Stimulated activated CD8-positive, alpha-beta memory T cell treated with anti-CD3 and anti-CD28 coated beads, Interleukin-4, amount 100 ng/mL, for 48 hours (primary cell): ENCODE measurements around the gene GPR89B.
"Not testable (repeated sequence)": the region's sequence is repeated elsewhere in the genome, so short reads cannot be mapped to it uniquely, and the experiment has no call there.

Experiments
- DNase-seq: peaks from one replicate; pipeline ENCODE4 v3.0.0-alpha.2; 2020

Gene GPR89B

DNA sequence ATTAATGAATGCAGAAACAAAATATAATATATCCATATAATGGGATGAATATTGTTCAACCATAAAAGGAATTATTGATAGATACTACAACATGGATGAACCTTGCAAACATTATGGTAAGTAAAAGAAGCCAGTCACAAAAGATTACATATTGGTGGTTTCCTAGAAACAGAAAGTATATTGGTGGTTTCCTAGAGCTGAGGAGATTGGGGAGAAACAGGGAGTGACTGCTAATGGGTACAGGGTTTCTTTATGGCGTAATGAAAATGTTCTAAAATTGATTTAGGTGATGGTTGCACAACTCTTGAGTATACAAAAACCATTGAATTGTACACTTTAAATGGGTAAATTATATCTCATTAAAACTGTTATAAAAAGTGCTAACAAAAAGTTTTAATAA, 14.3 kb downstream of the GPR89B start:
- not testable (repeated sequence) for DNase-seq

DNA sequence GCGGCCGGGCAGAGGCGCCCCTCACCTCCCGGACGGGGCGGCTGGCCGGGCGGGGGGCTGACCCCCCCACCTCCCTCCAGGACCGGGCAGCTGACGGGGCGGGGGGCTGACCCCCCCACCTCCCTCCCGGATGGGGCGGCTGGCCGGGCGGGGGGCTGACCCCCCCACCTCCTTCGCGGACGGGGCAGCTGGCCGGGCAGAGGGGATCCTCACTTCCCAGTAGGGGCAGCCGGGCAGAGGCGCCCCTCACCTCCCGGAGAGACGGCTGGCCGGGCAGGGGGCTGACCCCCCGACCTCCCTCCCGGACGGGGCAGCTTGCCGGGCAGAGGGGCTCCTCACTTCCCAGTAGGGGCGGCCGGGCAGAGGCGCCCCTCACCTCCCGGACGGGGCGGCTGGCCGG, 21.3 kb downstream of the GPR89B start:
- not testable (repeated sequence) for DNase-seq

DNA sequence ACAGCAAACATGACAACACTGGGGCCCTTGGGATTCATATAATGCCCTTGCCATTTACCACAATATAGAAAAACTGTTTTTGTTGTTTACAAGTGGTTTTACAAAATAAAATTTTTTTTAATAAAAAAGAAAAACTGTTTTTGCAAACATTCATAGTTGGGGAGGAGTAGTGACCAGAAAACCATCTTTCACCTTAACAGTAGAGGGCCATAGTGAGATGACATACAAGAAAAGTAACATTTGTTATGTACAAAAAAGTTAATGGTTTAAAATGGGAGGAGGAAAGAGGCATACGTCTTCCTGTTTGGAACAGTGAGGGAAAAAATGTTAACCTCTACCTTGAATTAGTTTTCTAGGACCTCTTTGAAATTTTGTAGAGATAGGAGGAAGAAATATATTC, 30.7 kb downstream of the GPR89B start:
- DNase-seq: not testable (repeated sequence)

DNA sequence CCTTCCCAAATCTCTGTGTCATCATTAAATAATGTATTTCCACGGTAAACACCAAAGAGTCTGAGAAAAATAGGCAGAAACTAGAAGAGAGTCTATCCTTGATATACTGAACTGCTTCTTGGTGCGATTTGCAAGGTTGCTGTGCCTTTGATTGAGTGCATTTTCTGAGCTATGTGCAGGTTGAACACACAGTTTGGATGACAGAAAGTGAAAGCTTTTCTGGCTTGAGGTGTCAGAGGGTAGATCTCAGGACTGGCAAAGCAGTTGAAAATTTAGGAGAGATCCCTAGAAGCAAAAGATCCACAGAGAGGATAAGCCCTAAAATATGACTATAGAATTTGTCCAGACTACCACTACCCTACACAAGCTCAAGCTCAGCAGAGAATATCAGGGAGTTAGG, 31.5 kb downstream of the GPR89B start:
- DNase-seq: not testable (repeated sequence)

DNA sequence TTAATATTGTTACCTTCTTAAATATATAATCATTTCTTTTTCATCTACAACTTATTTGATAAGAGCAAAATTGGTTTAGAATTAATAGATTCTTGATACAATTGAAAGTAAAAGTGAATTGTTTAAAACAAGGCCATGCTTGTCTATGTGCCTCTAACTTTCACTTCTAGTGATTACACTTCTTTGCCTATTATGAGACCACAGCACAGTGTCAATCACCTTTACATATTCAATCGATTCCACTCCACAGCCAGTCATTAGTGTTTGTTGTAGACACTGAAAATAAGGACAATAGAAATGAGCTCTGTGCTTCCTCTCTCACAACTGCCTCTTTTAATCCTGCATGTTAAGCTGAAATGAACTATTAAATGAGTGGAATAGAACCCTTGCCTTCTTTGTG, 36.4 kb downstream of the GPR89B start:
- DNase-seq: not testable (repeated sequence)

DNA sequence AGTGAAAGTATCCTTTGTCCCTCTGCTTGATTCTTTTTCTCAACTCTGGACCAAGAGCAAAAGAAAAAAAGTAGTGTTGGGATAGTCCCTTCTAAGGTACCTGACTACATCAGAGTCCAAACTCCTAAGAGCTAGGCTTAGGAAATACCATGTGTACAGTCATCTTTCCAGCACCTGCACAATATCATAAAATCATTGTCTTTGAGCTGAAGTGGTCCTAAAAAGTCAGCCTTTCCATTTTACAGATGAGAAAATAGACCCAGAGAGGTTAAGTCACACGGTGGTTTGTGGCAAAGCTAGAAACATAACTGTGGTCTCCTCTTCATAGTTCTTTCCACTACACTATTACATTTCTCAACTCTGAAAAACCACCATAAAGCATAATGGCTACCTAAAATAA, 38.4 kb downstream of the GPR89B start:
- DNase-seq: not testable (repeated sequence)

DNA sequence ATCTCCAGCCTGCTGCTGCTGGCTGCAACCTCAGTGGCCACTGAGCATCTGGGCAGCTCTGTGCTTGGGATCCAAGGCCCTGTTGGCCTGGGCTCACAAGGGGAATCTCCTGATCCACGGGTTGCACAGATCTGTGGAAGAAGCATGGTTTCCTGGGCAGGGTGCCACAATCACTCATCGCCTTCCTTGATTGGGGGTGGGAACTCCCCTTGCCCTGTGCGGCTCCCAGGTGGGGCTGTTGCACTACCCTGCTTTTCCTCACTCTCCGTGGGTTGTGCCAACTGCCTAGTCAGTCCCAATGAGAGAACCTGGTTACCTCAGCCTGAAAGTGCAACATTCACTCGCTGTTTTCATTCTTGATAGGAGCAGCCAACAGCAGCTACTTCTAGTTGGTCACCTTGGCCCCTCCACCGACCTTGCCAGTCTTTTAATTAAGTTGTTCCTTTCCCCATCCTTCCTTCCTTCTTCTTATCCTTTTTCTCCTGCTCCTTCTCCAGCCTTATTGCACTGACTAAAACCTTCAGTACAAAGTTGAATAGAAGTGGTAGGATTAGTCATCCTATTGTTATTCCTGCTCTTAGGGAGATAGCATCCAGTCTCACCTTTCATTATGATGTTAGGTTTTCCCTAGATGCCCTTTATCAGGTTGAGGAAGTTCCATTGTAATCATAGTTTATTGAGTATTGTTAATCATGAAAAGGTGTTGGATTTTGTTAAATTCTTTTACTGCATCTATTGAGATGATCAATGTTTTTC, 50.9 kb downstream of the GPR89B start:
- DNase-seq: not testable (repeated sequence)

DNA sequence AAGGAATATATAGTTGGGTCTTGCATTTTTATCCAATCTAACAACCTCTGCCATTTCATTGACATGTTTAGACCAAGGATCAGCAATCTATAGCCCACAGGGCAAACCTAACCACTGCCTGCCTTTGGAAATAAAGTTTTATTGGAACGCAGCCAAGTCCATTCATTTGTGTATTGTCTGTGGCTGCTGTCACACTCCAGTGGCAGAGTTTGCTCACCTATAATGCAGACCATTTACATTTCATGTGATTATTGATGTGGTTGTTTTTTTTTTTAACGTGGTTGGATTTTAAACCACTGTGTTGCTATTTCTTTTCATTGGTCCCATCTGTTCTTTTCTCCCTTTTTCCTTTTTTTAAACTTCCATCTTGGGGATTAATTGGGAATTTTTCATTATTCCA, 57.2 kb downstream of the GPR89B start:
- not testable (repeated sequence) for DNase-seq

DNA sequence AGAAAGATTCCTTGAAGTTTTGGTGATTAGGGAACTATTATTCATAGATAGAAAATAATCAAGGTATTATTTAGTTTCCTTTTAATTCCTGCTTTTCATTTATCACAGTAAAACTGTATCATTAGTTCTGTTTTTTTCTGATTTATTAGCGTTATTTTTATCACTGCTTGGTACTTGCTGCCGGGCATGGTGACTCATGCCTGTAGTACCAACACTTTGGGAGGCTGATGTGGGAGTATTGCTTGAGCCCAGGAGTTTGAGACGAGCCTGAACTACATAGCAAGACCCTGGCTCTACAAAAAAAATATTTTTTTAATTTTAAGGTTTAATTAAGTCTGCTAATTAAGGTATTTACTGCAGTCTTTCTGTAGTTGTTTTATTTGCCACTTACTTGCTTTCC, 59.7 kb downstream of the GPR89B start:
- not testable (repeated sequence) for DNase-seq

DNA sequence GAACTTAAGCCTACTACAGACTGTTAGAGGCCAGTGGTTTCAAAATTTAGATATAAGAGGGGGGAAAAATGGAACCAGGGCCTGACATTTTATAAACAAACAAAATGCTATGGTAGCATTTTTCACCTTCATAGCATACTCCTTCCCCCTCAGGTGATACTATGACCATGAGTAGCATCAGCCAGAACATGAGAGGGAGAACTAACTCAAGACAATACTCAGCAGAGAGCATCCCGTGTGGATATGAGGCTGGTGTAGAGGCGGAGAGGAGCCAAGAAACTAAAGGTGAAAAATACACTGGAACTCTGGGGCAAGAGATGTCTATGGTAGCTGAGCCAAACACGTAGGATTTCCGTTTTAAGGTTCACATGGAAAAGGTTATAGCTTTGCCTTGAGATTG, 64.7 kb downstream of the GPR89B start:
- not testable (repeated sequence) for DNase-seq

DNA sequence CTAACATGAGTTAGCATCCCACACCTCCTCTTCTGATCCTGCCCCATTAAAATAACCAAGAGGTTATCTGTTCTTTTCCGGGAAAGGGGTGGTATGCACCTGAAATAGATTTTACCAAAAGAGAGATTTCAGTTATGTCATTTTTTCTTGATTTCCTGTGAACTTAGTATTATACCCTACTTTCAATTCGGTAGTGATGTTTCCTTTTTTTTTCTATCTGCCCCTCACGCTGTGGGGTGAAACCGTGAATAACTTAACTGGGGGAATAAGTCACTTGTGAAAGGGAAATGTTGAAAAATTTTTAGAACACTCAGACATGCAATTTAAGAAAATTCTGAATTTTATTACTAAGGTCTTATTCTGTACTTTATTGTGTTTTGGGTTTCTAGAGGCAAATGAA, 65.2 kb downstream of the GPR89B start:
- DNase-seq: not testable (repeated sequence)

DNA sequence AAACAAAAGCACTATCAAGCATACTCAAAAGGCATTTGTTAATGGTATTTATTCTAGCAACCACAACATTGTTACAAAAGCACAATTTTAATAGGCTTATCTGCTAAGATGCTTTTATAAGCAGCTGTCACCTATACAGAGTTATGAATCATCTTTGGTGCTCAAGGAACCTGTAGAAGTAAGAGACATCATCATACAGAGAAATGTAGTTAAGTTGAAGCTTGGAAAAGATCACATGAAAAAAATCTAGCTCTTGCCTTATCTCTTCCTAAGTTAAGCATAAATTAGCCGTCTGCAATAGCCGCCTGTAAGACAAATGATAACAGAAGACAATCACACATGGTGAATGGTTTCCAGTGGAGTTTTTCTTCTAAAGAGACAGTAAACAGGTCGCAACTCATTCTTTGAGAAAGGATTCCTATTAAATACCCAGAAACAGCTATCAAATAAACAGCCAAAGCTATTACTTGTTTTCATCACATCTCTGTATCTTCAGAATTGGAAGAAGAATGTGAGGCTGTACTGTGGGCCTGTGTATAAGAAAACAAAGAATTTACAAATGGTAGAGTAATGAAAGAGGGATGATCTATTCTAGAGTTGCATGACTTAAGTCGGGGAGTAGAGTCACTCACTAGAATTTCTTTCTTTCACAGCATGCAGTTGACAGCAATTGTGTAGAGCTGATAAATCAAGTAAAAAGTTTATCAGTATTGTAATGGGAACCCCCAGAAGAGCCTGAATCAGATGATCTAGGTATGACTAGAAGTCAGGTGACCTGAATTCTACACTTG, 65.8 kb downstream of the GPR89B start:
- DNase-seq: not testable (repeated sequence)

DNA sequence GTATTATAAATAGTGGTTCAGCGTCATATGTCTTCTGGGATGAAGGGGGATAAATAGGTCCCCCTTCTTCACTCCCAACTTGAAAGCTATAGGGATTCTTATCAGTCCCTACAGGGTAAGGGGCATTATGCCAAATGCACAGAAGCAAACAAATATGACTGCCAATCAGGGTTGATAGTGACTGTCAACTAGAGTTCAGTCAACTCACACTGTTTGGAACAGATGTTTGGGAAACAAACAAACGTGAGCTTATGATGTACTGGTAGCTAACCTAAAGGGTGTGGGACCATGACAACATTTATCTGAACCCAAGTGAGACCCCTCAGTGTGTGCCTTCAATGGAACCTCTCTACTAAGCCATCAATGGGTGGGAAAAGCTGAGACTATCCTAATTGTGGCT, 67.9 kb downstream of the GPR89B start:
- DNase-seq: not testable (repeated sequence)

DNA sequence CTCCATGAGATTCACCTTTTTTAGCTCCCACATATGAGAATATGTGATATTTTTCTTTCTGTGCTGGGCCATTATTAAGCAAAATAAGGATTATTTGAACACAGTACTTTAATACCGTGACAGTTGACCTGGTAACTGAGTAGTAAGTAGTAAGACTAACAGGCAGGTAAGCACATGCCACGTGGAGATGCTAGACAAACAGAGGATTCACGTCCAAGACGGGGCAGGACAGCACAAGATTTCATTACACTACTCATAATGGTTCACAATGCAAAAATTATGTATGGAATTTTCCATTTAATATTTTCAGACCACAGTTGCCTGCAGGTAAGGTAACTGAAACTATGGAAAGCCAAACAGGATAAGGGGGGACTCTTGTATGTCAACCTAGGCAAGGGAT, 79.5 kb downstream of the GPR89B start:
- DNase-seq: not testable (repeated sequence)

DNA sequence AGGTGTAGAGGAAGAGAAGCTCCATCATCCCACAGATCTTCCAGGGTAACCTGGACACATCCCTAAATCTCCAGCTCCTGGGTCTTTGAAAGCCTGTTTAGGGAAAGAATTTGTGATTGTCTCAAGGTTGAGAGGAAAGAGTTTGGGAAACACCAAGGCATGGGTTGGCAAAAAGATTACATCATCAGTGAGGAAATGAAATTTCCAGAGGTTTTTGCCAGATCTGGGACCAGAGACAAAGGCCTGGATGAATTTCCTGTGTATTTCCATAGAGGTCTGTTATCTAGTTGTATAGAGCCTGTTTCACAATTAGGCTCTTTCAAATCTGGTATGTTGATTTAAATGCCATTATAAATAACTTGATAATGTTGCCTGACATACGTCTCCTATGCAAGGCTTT, 82.3 kb downstream of the GPR89B start:
- no peak for DNase-seq

DNA sequence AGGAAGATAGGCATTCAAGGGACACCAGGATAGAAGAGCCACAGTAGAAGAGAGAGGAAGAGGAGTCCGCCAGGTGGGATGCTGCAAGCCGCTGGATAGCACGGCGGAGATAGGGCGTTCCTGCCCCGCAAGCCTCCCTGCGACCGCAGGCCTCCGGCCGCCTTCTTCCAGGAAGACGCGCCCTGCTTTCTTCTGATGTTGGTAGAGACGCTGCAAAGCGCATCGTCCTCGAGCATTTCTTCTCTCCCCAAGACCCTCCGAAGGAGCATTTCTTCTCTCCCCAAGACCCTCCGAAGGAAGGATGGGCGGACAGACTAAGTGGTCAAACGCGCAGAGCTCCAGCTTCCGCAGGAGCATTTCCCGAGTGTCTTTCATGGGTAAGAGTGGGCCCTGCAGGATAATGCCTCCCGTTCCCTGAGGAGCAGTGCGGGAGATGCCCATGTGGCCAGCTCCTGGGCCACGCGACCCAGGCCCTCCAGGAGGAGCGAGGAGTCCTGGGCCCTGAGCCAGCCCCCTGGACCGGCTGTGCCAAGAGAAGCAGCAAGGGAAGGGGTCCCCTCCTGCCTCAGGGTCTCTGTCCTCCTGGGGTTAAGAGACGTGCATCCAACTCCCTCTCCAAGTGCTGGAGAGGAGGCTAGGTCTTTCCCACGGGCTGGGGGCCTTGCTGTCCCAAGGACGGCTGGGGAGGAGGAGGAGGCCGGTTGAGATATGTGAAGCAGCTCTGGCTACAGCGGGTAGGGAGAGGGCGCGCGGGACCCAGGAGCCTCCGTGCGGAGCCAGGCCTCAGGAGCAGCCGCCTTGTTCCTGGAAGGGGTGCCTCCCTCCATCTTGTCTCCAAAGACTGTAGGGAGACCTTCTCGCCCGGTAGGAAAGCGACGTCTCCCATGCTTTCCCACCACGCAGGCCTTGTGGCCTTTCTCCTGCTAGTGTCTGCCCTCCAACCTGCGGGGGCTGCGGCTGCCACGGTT, 85.2 kb downstream of the GPR89B start:
- DNase-seq: not testable (repeated sequence)

DNA sequence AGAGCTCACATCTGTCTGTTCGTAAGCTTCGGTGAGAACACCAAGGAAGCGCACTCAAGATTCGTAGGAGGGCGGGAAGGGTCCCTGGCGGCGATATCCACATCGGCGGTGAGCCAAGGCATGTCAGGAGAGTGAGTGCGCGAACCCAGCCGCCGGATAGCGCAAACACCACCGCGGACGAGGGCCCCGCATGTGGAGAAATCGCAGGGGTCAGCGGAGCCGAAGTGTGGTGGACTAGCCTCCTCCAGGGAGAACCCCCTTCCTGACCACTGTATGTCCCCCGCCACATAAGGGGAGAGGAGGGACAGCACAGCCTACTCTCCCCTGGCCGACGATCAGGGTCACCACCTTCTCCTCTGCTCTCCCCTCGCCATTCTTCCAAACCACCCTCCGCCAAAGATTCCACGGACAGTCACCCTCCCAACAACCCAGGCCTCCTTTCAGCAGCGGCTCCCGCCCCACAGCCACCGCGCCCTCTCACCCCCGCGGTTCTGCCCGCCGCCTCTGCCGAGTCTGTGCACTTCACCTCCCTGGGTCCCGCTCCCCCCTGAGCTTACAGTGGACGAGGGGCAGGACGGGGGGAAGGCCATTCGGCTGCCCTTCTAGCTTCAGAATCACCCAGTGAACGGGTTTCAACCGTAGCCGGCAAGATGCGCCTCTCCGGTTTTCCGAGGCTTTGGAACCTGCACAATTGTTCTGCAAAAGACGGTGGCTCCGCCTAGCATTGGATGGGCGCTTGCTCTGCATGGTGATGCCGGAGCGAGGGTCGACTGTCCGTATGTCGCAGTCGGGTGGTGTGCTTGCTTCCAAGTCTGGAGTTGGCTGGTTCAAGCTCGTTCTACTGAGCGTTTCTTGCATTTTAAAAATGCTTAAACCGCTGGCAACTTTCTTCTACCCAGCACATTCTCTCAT, 86.3 kb downstream of the GPR89B start:
- DNase-seq: peak; percentile 30

DNA sequence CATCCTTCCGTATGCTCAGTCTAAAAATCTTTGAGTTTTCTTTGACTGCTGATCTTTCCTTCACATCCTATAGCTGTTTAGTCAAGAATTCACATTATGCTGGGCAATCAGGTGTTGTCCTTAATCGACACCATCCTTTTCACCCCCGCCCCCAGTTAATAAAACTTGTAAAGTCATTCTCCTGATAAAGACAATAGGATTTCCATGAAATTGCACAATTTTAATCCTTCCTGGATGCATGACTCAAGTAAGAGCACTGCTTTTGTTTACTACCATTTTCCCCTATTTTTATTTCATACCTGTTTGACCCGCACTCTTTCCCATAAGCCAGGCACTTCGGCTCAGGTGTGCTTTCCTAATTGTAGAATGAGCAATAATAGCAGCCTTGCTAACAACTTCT, 96.7 kb downstream of the GPR89B start:
- DNase-seq: not testable (repeated sequence)

DNA sequence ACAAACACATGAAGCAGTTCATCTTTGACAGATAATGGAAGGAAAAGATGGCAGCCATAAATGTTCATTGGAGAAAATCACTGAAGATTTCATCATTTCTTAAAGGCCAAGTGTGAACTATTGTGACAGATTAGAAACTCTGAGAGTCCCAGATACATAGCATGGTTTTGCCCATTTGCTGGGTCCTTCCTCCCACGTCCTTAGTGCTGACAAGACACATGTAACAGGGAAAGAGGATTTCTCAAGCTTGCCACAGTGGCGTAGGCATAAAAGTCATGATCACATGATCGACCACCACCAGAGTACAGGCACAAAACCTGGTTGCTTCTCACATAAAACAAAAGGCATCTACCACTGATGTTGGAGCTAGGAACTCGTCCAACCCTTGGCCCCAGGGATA, 98.8 kb downstream of the GPR89B start:
- not testable (repeated sequence) for DNase-seq

DNA sequence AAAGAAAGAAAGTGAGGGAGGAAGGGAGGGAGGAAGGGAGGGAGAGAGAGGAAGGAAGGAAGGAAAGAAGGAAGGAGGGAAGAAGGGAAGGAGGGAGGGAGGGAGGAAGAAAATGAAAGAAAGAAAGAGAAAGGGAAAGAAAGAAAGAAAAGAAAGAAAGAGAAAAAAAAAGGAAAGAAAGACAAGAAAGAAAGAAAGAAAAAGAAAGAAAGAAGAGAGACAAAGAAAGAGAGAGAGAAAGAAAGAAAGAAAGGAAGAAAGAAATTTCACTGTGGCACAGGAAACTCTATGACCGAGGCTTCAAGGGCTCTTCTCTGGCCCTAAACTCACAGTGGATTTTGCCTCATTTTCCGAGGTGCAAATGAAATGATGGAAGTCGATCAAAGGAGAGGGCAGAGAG, 104.0 kb downstream of the GPR89B start:
- not testable (repeated sequence) for DNase-seq

DNA sequence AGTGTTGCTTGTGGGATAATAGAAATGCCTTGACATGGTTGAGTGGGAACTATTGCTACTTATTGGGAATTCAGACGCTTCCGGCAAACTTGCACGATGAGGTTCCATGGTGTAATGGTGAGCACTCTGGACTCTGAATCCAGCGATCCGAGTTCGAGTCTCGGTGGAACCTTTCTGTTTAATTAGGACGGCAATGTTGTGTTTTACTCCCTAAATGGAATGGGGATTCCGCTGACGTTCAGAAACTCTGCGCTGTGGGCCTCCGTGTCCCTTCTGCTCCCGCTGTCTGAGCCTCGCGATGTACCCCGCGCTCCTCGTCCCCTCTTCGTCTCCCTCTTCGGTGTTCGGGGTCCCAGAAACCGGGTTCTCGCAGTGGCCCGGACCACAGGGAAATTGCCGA, 104.5 kb downstream of the GPR89B start:
- DNase-seq: not testable (repeated sequence)

DNA sequence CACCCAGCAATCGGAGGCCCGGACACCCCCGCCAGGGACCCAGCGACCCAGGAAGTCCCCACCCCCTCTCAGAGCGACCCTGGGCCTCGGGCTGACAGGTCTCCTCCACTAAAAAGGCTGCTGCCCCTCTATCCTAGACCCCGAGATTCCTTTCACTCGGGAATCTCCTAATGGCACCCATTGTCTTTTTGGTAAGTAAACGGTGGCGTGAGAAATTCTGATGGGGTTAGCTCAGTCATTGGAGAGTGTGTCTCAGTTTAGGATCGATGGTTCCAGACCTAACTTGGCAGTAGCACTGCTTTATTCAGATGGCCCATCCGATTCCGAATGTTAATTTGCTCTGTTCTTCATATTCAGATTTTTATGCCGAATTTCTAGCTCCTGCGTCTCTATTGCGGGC, 104.9 kb downstream of the GPR89B start:
- not testable (repeated sequence) for DNase-seq
